IPS DF 4.7 (cell line): ENCODE data around the gene ST7.

ENCODE experiments used
- DNase-seq: peaks from one replicate; pipeline ENCODE4 v3.0.0-alpha.2; 2013; ENCODE audit warnings: low spot score; ENCODE audit errors: extremely low read depth

Gene ST7

GRCh38 chr7:117264716-117265115 lies 311.4 kb downstream of the ST7 start:
- DNase-seq: no peak

GRCh38 chr7:117269417-117269816 lies 316.1 kb downstream of the ST7 start:
- no peak for DNase-seq

GRCh38 chr7:117269886-117270285 lies 316.6 kb downstream of the ST7 start:
- DNase-seq: no peak

- DNase-seq: no peak
Measured at GRCh38 chr7:117270371-117270770, 317.1 kb downstream of the ST7 start.

GRCh38 chr7:117271566-117271965 lies 318.3 kb downstream of the ST7 start:
- no peak for DNase-seq

- DNase-seq: no peak
Measured at GRCh38 chr7:117272017-117272759, 318.9 kb downstream of the ST7 start.

GRCh38 chr7:117273325-117273724 lies 320.0 kb downstream of the ST7 start:
- no peak for DNase-seq

GRCh38 chr7:117273814-117274225 lies 320.5 kb downstream of the ST7 start:
- no peak for DNase-seq

- DNase-seq: no peak
Measured at GRCh38 chr7:117274951-117275350, 321.6 kb downstream of the ST7 start.

GRCh38 chr7:117277576-117277975 lies 324.3 kb downstream of the ST7 start:
- no peak for DNase-seq

- DNase-seq: no peak
Measured at GRCh38 chr7:117278040-117278439, 324.7 kb downstream of the ST7 start.

GRCh38 chr7:117279203-117279602 lies 325.9 kb downstream of the ST7 start:
- DNase-seq: no peak
